Activated naive CD4-positive, alpha-beta T cell (primary cell): ENCODE results near the gene SMYD3.

Experiments
- DNase-seq, 4 experiments: peaks; one replicate each; lab custom pipeline; 2025; lab: John Stamatoyannopoulos, UW

The SMYD3 gene

GRCh38 chr1:246515390-246516005, 8.4 kb upstream of the SMYD3 start:
- no peak for DNase-seq

- no peak for DNase-seq
These were observed 6.7 kb upstream of the SMYD3 start for GRCh38 chr1:246513619-246514343.

GRCh38 chr1:246513041-246513440, 6.0 kb upstream of the SMYD3 start:
- no peak for DNase-seq

- DNase-seq, result no peak
These were observed 5.6 kb upstream of the SMYD3 start for GRCh38 chr1:246512635-246513034.

- DNase-seq, result no peak
These were observed 5.2 kb upstream of the SMYD3 start for GRCh38 chr1:246512230-246512629.

- DNase-seq, result no peak
These were observed 4.1 kb upstream of the SMYD3 start for GRCh38 chr1:246511203-246511602.

- no peak for DNase-seq
These were observed 3.3 kb upstream of the SMYD3 start for GRCh38 chr1:246510147-246511030.

GRCh38 chr1:246508897-246509688, 2.0 kb upstream of the SMYD3 start:
- no peak for DNase-seq

- DNase-seq, result no peak
These were observed 759 bp downstream of the SMYD3 start for GRCh38 chr1:246506367-246506673.

- DNase-seq, result no peak
These were observed 3.7 kb downstream of the SMYD3 start for GRCh38 chr1:246503341-246503740.

GRCh38 chr1:246497331-246497915, 9.7 kb downstream of the SMYD3 start:
- DNase-seq, result no peak

GRCh38 chr1:246492611-246493245, 14.4 kb downstream of the SMYD3 start:
- peak in 1 of 4 experiments; percentile 12 for DNase-seq

GRCh38 chr1:246491551-246492053, 15.5 kb downstream of the SMYD3 start:
- DNase-seq, result no peak

- no peak for DNase-seq
These were observed 18.4 kb downstream of the SMYD3 start for GRCh38 chr1:246488674-246489073.

- no peak for DNase-seq
These were observed 23.5 kb downstream of the SMYD3 start for GRCh38 chr1:246483569-246483933.

GRCh38 chr1:246482805-246483568, 24.1 kb downstream of the SMYD3 start:
- no peak for DNase-seq

GRCh38 chr1:246479061-246479460, 28.0 kb downstream of the SMYD3 start:
- DNase-seq, result no peak

GRCh38 chr1:246477634-246478033, 29.4 kb downstream of the SMYD3 start:
- DNase-seq, result no peak

- DNase-seq, result no peak
These were observed 30.3 kb downstream of the SMYD3 start for GRCh38 chr1:246476771-246477170.

- no peak for DNase-seq
These were observed 35.4 kb downstream of the SMYD3 start for GRCh38 chr1:246471688-246472087.
